Inflammatory macrophage treated with lipopolysaccharide for 1 hour (primary cell): ENCODE measurements around the gene RXRA.
A peak's percentile ranks its signal among the peaks of the same experiment; 100 is the strongest.

Source experiments
- DNase-seq, 2 donors: peaks; one replicate each; pipeline ENCODE4 v3.0.0-alpha.2; 2020 to 2022

RXRA gene

DNA sequence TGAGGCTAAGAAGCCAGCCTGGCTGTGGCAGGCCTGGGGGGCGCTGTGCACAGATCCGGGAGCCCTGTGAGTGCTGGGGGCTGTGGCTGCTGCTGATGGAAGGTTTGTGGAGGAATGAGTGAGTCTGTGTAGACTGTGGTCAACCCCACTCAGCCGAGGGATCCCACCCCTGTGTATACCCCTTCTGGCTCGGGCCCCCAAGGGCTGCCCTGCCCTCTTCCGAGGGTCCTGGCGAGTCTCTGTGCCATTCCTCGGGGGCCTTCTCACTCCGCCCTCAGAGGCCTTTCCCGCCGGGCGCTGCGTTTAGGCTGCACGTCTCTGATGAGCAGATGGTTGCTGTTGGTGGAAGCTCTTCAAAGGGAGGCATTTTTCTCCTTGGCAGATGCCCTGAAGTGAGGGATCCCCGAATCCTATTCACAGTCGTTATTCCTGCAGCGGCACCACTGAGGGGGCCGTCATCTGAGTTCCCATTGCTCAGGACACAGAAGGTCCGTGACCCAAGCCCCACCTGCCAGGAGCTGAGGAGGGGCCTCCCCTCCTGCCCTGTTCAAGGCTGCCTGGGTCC lies 94.1 kb downstream of the RXRA start:
- no peak for DNase-seq

DNA sequence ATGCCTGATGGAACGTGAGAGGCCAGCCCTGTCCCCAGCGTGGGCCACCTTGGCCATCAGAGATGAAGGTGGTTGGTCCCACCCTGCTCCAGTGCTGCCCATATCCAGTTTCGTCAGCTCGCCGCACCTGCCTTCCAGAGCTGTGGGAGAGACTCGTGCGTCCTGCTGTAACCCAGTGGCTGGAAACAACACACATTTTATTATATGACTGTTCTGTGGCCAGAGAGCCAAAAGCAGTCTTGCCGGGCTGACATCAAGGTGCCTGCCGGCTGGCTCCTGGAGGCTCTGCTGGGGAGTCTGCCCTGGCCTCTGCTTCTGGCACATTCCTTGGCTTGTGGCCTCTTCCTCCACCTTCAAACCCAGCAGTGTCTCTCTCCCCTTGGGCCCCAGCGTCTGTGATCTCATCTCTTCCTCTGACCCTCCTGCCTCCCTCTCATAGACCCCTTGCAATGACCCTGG lies 94.7 kb downstream of the RXRA start:
- no peak for DNase-seq

DNA sequence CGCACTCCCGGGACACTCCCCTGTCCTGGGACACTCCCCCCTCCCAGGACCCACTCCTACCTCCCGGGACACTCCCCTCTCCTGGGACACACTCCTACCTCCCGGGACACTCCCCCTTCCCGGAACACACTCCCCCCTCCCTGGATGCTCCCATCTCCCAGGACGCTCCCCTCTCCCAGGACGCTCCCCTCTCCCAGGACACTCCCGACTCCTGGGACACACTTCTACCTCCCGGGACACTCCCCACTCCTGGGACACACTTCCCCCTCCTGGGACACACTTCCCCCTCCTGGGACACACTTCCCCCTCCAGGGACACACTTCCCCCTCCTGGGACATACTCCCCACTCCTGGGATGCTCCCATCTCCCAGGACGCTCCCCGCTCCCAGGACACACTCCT lies 95.6 kb downstream of the RXRA start:
- no peak for DNase-seq

DNA sequence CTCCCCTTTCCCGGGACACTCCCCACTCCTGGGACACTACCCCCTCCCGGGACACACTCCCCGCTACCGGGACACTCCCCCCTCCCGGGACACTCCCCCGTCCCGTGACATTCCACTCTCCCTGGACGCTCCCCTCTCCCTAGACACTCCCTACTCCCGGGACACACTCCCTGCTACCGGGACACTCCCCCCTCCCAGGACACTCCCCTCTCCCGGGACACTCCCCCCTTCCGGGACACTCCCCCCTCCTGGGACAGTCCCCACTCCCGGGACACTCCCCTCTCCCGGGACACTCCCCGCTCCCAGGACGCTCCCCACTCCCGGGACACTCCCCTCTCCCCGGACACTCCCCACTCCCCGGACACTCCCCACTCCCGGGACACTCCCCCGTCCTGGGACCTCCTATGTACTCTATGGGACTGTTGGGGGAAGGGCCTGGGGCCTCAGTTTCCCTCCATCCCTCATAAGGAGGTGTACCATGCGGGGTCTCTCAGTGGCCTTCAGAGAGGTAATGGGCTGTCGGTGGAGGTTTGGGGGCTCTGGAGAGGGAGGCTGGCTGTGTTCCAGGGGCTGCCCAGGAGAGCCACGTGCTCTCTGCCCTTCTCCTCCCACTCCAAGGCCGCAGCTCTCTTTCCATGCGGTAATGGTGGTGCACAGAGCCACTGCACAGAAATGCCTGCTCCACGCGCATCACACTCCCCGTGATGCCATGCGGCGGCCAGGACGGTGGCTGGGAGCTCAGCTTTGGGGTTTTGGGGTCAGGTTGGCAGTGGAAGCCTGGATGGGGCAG lies 96.2 kb downstream of the RXRA start:
- no peak for DNase-seq

DNA sequence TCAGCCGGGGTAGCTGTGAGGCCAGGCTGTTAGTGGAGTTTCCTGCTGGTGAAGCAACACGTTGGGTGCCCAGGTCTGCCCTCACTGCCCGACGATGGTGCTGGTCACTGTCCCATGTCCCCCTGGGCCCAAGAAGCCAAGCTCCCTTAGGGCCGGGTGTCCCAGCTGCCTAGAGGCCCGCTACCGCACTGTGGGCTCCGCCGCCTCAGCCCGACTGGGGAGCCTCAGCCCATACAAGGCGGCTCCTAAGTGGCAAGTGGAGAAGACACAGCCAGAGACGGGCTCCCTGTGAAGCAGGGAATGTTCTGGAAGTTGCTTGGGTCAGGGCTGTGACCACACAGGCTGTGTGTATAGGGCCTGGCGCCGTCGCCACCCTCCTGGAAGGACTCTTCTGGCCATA lies 96.9 kb downstream of the RXRA start:
- DNase-seq, result no peak

DNA sequence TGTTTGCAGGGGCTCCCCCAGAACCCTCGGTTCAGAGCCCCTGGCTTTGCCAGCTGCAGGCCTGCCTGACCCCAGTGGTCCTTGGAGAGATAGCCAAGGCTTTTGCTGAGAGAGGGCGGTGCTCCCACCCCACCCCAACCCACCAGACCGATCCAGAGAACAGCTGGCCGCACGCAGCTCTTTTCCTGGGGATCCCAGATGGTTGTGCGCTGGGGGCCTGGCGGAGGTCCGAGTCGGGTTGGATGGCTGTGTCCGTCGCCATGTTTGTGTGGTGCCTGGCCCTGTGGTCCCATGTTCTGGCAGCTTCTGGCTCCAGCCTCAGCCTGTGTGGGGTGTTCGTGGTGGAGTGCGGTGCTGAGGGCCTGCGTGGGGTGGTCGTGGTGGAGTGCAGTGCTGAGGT lies 97.5 kb downstream of the RXRA start:
- no peak for DNase-seq

DNA sequence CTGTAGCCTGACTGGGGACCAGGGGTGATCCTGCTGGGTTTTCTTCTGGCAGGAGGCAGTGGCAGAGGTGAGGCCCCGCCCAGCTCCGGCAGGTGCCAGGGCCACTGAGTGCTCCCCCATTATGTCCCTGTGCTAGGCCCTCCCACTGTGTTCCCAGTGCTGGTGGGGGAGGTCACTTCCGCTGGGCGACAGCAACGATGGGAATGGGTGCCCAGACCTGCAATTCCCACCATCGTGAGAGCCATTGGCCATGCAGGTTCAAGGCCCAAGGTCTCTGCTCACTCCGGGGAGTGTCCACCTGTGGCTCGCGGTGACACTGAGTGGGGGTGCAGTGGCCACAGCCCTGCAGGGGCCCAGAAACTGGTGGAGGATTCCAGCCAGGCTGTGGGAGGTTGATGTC lies 98.6 kb downstream of the RXRA start:
- no peak for DNase-seq

DNA sequence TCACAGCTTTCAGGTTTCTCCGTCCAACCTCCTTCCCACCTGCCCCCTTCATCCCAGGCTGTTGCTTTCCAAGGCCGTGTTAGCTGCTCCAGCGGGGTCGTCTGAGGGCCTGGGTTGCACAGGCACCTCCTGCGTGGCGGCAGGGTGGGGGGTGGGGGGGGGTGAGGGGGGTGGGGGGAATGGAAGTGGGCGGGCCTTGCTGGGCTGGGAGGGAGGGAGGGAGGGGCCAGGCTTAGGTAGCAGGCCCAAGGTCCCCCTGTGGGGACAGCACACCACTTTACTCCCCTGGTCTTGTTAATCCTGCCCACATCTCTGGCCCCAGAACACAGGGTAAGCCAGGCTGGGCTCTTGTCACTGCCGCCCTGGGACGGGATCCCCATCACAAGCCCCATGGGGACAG lies 99.1 kb downstream of the RXRA start:
- no peak for DNase-seq

DNA sequence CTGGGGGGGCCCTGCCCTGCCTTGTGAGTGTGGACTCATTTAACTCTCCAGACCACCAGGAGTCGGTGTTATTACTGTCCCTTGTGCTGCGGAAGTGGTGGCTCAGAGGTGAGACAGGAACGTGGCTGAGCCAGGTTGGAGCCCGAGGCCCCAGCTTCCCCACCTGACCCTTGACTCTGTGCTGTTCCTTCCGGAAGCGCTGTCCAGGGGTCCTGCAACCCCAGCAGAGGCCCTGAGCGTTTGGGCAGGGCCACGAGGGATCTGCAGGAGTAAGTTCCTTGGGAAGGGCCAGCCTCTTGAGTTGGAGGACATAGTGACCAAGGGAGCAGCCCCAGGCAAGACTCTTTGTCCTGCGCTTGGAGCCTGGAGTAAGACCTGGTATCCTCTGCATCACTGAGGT lies 99.6 kb downstream of the RXRA start:
- DNase-seq, result no peak

DNA sequence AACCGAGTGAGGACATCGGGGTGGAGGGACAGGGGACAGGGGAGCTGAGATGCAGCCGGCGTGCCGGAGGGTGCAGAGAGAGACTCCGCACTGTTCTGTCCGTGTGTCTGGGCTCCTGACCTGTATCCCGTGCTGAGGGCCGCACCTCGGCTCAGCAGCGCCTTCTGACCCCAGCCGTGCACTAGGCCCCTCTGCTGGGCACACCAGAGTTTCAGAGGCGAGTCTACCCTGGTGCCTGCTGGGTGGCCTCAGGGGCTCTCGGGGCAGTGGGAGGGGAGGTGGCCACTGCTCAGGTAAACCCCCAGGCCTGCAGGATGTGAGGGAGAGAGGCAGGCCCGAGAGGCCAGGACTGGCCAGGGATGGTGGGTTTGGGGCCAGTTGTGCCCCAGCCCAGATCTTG lies 100.2 kb downstream of the RXRA start:
- DNase-seq, result no peak

DNA sequence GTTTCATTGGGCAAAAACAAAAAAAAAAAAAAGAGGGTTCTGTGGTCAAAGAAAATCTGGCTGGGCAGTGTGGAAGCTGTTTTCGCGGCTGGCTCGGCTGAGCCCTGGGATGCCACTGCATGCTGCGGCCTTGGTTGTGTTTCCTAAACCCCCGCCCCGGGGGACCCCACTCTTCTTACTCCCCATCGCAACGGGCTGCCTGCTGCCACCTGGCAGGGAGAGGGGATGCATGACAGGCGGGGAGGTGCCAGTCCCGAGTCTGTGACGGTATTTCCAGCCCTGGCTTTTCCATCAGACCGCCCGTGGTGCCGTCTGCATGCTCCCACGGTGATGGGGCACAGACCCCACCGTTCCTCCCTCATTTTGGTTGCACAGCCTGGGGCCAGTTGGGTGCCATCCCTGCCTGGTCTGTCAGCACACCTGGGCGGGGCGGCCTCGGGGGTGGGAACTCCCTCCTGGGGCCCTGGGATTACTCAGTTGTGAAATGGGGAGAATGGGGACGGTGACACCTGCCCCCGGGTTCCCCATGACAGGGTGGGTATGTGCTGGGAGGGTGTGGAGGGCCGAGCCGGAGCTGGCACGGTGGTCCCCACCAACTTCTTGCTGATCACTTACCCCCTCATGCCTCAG lies 101.0 kb downstream of the RXRA start:
- DNase-seq, result no peak

DNA sequence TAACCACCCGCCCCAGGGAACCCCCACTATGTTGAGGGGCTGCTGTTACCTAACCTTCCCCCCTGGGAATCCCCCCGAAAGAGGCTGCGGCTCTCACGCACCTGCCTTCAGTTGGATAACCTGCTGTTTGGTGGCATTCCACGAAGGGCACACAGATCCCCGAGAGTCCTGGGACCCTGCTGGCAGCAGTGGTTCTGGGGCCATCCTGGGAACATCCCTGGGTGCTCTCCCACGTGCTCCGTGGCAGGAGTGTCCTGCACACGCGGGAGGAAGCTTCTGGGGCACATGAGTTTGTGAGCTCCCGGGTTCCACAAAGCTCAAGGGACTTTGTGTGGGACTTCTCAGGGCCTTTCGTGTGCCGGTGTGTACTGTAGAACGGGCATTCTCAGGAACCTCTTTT lies 102.3 kb downstream of the RXRA start:
- DNase-seq, result no peak

DNA sequence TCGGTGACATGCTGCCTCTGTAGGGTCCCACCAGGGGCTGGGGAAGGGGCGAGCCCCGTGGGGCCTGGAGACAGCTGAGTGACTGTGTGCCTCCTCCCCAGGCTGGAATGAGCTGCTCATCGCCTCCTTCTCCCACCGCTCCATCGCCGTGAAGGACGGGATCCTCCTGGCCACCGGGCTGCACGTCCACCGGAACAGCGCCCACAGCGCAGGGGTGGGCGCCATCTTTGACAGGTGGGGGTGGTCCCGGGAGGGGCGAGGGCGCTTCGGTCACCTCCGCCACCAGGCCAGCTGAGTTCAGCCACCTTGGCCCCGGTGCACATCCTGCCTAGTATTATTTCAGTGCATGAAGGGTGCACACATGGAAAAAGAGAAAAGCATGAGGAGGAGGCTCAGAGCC lies 102.8 kb downstream of the RXRA start:
- DNase-seq, result no peak

DNA sequence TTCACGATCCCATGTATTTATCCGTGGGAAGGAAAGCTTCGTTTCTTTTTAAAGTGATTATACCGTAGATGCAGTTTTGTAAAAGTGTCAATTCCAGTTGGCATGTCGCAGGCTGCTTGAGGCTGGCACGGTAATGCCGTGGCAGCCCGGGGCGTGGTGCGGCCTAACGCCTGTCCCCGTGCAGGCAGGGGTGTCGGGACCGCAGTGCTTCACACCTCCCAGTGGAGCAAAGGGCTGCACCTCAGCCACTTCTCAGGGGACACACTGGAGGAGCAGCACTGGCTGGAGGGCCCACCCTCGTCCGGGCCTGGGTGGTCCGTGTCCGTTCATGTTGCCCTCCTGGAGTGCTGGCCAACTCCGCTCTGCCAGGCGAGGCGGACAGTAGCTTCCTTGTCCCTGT lies 103.2 kb downstream of the RXRA start:
- no peak for DNase-seq

DNA sequence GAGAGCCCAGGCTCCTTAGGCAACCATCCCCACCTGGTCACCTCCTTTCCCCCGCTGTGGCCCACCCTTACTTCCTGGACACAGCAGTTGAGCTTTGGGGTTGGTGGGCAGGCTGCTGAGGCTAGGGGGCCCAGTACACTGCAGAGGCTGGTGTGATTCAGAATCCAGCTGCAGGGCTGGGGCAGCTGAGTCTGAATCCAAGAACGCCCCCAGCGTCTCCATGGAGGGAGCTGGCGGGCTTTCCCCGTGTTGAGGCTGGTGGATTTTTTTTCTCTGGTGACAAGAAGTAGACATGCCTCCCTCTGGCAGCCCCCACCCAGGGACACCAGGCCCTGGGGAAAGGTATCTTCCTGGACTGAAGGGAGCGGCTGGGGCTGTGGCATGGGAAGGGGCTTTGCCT lies 104.8 kb downstream of the RXRA start:
- DNase-seq, result no peak

DNA sequence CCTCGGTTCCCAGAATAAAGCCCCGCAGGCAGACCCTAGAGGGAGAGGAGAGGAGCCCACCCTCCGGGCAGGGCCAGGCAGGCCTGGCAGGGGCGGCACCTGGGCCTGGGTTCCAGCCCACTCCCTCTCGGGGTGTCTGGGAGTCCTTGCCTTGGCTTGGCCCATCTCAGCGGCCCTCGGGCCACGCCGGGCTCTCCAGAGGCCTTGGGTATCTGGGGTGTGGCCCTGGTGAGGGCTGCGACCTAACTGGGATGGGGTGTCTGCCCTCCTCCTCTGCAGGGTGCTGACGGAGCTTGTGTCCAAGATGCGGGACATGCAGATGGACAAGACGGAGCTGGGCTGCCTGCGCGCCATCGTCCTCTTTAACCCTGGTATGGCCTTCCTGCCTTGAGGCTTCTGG lies 105.4 kb downstream of the RXRA start:
- DNase-seq, result no peak

DNA sequence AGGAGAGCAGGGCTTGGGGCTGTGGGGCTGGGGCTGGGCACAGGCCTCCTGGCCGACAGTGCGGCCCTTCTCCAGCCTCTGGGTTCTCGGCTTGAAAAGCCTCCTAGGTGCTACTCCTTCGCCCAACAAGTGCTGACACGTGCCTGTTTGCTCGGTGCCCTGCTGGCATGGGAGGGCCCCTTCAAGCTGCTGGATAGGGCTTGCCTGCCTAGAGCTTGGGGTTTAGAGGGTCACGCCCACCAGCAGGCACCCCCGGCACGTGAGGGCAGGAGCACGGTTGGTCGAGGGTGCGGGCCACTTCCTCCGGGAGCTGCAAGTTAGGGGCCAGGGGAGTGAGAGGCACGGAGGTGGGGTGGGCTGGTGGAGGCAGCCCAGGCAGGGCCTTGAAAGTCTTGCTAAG lies 106.2 kb downstream of the RXRA start:
- no peak for DNase-seq

DNA sequence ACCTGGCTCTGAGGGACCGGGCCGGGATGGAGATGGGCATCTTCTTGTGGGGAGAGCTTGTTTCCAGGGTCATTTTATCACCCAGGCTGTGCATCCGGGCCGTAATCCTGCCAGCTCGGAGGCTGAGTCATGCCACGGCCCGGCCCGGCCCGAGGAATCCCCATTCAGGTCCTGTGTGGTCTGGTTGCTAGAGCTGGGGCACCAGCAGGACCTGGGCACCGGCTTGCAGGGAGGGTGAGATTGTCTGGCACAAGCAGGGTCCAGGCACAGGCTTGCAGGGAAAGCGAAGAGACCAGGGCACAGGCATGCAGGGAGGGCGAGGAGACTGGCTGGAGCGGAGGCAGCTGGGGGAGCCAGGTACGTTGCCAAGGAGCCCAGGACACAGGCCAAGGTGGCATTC lies 106.8 kb downstream of the RXRA start:
- no peak for DNase-seq

DNA sequence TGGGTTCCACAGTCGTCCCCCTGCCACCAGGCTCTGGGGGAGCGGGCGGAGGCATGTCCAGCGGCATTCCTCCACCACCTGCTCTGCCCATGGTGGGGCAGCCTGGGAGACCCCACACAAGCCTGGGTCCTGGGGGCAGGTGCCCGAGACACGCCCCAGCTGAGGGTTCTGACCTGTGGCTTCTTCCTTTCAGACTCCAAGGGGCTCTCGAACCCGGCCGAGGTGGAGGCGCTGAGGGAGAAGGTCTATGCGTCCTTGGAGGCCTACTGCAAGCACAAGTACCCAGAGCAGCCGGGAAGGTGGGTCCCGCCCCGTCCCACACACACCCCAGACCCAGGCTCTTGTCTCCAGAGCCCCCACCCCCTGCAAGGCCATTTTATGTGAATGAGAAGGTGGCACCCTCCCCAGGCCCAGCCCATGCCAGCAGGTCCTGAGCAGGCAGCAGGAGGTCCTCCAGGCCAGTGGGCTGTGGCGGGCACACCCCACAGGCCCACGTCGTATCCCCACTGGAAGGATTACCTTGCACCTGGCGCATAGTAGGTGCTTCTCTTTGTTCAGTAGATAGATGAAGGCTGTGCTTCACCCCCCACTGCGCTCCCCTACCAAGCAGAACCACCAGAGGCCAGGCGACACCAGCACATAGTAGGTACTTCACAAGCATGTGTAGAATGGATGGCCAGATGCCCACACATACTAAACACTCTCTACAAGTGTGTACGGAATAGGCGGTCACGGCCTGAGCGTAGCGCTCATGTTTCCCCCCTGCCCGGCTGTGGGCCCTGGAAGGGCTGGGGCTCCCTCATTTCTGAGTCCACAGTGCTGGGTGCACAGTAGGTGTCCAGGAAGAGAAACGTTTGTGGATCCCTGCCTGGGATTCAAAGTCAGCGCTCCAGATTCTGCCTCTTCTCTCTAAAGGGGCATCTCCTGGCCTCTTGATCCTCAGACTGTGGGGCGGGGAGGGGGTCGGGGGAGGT lies 107.9 kb downstream of the RXRA start:
- DNase-seq, result no peak

DNA sequence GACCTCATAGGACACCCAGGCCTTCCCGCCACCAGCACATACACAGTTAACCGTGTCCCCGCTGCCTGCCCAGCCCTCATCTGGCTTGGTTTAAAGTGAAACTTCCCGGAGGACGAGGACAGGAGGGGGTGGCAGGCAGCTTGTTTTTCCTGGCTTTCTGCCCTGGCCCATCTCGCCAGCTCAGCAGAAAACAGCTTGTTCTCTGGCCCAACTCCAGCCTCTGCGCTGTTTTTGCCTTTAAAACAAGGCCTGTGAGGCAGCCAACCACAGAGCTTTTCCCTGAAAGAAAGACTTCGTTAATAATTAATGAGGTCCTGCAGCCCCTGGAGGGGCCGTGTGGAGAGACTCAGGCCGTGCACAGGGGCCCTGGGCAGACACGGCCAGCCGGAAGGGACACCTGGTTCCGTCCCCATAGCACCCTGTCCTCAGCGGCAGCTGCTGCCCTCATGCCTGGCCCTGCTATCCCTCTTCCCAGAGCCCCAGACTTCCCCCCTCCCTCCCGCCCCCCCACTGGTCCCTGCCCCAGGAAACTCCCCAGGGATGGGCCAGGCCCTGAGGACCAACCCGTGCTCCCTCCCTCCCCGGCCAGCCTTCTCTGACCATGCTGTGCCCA lies 108.7 kb downstream of the RXRA start:
- peak in 1 of 2 donors; percentile 1 for DNase-seq

DNA sequence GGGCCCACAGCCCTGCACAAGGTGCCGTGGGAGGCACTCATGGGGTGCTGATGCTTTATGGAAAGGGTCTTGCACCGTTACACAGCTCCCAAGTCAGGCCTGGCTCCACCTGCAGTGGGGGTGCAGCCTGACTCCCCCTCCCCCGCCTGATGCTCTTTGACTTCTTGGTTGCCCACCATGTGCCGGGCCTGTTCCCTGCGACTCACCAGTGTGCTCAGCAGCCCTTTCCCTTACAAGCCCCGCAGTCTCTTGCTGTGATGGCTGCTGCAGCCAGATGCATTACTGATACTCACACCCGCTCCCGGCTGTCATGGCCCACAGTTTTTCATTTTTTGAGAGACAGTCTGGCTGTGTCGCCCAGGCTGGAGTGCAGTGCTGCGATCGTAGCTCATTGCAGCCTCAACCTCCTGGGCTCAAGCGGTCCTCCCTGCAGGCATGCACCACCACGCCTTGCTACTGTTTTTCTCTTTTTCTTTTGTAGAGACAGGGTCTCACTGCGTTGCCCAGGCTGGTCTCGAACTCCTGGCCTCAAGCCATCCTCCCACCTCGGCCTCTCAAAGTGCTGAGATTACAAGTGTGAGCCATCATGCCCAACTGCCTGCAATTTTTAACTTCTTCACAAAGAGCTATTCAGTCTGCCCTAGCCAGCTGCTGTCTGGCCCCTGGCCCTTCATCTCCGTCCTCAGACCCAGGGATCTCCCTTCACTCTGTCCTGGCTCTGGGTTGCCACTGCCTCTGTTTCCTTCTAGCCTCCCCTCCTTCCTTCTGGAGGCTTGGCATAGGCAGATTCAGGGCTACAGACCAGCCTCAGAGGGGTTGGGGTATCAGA lies 109.5 kb downstream of the RXRA start:
- no peak for DNase-seq

DNA sequence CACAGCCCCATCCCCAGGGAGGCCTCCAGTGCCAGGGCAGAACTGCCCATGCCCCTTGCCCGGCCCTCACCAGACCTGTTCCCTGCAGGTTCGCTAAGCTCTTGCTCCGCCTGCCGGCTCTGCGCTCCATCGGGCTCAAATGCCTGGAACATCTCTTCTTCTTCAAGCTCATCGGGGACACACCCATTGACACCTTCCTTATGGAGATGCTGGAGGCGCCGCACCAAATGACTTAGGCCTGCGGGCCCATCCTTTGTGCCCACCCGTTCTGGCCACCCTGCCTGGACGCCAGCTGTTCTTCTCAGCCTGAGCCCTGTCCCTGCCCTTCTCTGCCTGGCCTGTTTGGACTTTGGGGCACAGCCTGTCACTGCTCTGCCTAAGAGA lies 110.1 kb downstream of the RXRA start:
- DNase-seq, result no peak
